ENCODE results near the gene C1QB.

C1QB gene

GRCh38 chr1:22689505-22689904, 36.5 kb downstream of the C1QB start:
- H3K9ac ChIP-seq, result no peak overlapping the region
- no peak overlapping the region for H3K4me2 ChIP-seq (ENCODE audit: low read length)
- no peaks in the 10 kb centered on the region for H3K9me3 ChIP-seq (ENCODE audit: control insufficient read depth, low read length)
- H3K36me3 ChIP-seq (ENCODE audit: control insufficient read depth, insufficient read depth, low read length), result no peaks in the 10 kb centered on the region
- no peak overlapping the region for H3K27ac ChIP-seq
- no peaks in the 10 kb centered on the region for H3K27me3 ChIP-seq (ENCODE audit: control insufficient read depth, insufficient read depth, low read length)
- no peaks in the 10 kb centered on the region for H3K4me1 ChIP-seq
- no peak for TF ChIP-seq CTCF (IDR thresholded peaks at IDR 0.05)
- H3K4me3 ChIP-seq (ENCODE audit: low read depth, low read length), result no peak overlapping the region
- no peak overlapping the region for H2AFZ ChIP-seq
- H3K79me2 ChIP-seq, result no peaks in the 10 kb centered on the region

GRCh38 chr1:22691031-22691753, 38.2 kb downstream of the C1QB start:
- Histone ChIP-seq H3K4me1 (no peaks in the 10 kb centered on the region), H3K4me2 (ENCODE audit: low read length) (no peak overlapping the region), H3K9me3 (ENCODE audit: control insufficient read depth, low read length) (no peaks in the 10 kb centered on the region), H3K4me3 (ENCODE audit: low read depth, low read length) (no peak overlapping the region), H3K27me3 (ENCODE audit: control insufficient read depth, insufficient read depth, low read length) (no peaks in the 10 kb centered on the region), H2AFZ (no peak overlapping the region), H3K27ac (no peak overlapping the region), H3K9ac (no peak overlapping the region), H3K79me2 (no peaks in the 10 kb centered on the region), H3K36me3 (ENCODE audit: control insufficient read depth, insufficient read depth, low read length) (no peaks in the 10 kb centered on the region)
- TF ChIP-seq CTCF (IDR thresholded peaks at IDR 0.05), result no peak

DNA sequence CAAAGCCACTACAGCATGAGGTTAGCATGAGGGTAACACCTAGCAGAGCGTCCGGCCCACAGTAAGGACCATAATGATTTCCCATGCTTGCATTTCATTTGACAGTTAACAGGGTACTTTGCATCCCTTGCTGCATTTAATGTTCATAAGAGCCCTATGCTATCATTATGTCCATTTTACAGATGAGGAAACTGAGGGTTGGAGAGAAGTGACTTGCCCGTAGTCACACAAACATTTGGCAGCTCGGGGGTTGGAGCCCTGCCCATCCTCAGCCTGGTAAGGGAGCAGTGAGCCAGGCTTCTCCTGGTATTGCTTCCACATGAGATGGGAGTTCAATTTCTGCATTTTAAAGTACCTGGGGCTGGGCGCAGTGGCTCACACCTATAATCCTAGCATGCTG, 41.1 kb downstream of the C1QB start:
- Histone ChIP-seq H3K27me3 (ENCODE audit: control insufficient read depth, insufficient read depth, low read length) (no peaks in the 10 kb centered on the region), H3K79me2 (no peaks in the 10 kb centered on the region), H3K36me3 (ENCODE audit: control insufficient read depth, insufficient read depth, low read length) (no peaks in the 10 kb centered on the region), H2AFZ (no peak overlapping the region), H3K4me3 (ENCODE audit: low read depth, low read length) (no peak overlapping the region), H3K27ac (no peak overlapping the region), H3K9ac (no peak overlapping the region), H3K9me3 (ENCODE audit: control insufficient read depth, low read length) (no peaks in the 10 kb centered on the region), H3K4me1 (no peaks in the 10 kb centered on the region), H3K4me2 (ENCODE audit: low read length) (no peak overlapping the region)
- TF ChIP-seq CTCF (IDR thresholded peaks at IDR 0.05), result no peak

- Histone ChIP-seq H3K4me3 (ENCODE audit: low read depth, low read length) (no peak overlapping the region), H3K9me3 (ENCODE audit: control insufficient read depth, low read length) (no peaks in the 10 kb centered on the region), H3K4me1 (no peaks in the 10 kb centered on the region), H3K9ac (no peak overlapping the region), H3K36me3 (ENCODE audit: control insufficient read depth, insufficient read depth, low read length) (no peaks in the 10 kb centered on the region), H3K4me2 (ENCODE audit: low read length) (no peak overlapping the region), H3K79me2 (no peaks in the 10 kb centered on the region), H2AFZ (no peak overlapping the region), H3K27me3 (ENCODE audit: control insufficient read depth, insufficient read depth, low read length) (no peaks in the 10 kb centered on the region), H3K27ac (no peak overlapping the region)
- TF ChIP-seq CTCF (IDR thresholded peaks at IDR 0.05), result no peak
Measured at GRCh38 chr1:22696610-22697009, 43.6 kb downstream of the C1QB start.

- no peak overlapping the region for H3K9ac ChIP-seq
- H3K4me3 ChIP-seq (ENCODE audit: low read depth, low read length), result no peak overlapping the region
- no peaks in the 10 kb centered on the region for H3K27me3 ChIP-seq (ENCODE audit: control insufficient read depth, insufficient read depth, low read length)
- H3K27ac ChIP-seq, result no peak overlapping the region
- no peaks in the 10 kb centered on the region for H3K79me2 ChIP-seq
- no peak overlapping the region for H2AFZ ChIP-seq
- no peak for TF ChIP-seq CTCF (IDR thresholded peaks at IDR 0.05)
- no peak overlapping the region for H3K4me2 ChIP-seq (ENCODE audit: low read length)
- H3K36me3 ChIP-seq (ENCODE audit: control insufficient read depth, insufficient read depth, low read length), result no peaks in the 10 kb centered on the region
- no peaks in the 10 kb centered on the region for H3K9me3 ChIP-seq (ENCODE audit: control insufficient read depth, low read length)
- H3K4me1 ChIP-seq, result no peaks in the 10 kb centered on the region
Measured at GRCh38 chr1:22697980-22698379, 44.9 kb downstream of the C1QB start.

Measured in parathyroid adenoma (tissue), 2 donors.